PFSK-1 (cell line): ENCODE measurements around the gene SAPCD2.

Source experiments
- POLR2AphosphoS5 ChIP-seq: IDR thresholded peaks from 2 replicates; pipeline ENCODE4 v1.6.1; 2012; ENCODE audit warnings: low read depth, mild to moderate bottlenecking, control low read depth, low read length, moderate library complexity
- SIN3A ChIP-seq: IDR thresholded peaks from 2 replicates; pipeline ENCODE4 v1.6.1; 2012; ENCODE audit warnings: mild to moderate bottlenecking, low read length, moderate library complexity, borderline replicate concordance; ENCODE audit not compliant: insufficient read depth

DNA sequence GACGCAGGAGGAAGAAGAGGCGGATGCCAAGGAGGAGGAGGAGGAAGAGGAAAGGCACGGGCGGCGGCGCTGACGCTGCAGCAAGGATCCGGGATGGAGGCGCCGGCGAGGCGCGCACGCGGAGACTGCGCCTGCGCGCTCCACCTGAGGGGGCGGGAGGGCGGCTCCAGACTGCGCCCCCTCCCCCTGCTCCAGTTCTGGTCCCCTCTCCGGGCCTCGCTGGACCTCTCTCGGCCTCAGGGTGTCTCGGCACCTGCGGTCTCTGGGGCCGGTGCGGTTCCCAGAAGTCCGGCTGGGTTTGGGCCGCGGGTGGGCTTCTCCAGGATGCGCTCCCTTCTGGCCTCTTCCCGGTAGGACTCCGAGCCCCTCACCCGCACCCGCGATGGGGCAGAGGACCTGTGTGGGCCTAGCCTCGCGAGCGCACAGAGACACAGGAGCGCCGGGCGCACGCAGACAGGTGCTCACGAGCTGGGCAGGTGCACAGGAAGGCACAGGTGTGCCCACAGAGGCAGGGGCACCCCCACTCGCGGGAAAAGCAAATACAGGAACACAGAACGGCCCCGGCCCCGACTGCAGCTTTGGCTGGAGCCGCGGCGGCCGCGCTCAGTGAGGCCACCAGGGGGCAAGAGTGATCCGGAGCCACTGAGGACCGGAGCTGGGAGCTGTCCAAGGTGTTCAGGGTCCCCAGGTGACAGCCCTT, 24.1 kb downstream of the SAPCD2 start, which contains the start of gene NPDC1:
- peak; percentile 84; the same call in 1 of the 2 replicates for TF ChIP-seq SIN3A
- no peak for TF ChIP-seq POLR2AphosphoS5
